Superior temporal gyrus (tissue), 1 donor: Measurements from ENCODE around the gene CASZ1.

Source experiments
- DNase-seq: peaks from one replicate; pipeline ENCODE4 v3.0.0-alpha.2; 2016; ENCODE audit errors: extremely low spot score

CASZ1 gene

DNA sequence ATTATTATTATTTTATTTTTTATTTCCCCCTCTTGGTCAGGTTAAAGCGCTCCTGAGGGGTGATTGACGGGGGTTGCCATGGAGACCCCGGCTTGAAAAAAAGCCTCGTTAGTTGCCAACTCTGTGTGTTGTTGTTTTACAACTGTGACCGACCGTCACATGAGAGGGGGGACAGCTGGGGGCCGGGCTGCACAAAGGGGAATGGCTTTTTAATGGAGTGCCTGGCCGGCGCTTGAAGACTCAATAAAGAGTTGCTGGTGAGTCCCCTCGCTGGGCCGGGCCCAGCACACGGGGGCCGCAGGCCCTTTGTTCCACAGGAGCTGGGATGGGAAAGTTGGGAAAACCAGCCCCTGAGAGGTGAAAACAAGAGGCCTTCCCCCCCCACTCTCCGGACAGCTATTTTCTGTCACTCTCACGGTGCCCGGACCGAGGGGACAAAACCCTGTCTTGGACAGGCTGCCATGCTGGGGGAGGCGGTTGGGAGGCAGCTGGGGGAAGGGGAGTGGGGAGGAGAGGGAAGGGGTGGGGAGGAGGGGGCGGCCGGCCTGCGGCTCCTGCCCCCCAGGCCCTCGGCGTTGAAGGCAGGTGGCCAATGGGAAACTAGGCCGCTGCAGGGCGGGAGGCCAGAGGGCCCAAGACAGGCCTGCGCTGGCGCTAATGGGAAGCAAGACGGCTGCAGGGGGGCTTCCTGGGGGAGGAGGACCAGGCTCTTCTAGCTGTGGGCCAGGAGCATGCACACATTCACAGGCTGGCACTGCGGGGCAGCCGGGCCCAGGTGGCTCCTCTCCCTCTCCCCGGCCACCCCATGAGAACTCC, 67.6 kb downstream of the CASZ1 start:
- no peak for DNase-seq

DNA sequence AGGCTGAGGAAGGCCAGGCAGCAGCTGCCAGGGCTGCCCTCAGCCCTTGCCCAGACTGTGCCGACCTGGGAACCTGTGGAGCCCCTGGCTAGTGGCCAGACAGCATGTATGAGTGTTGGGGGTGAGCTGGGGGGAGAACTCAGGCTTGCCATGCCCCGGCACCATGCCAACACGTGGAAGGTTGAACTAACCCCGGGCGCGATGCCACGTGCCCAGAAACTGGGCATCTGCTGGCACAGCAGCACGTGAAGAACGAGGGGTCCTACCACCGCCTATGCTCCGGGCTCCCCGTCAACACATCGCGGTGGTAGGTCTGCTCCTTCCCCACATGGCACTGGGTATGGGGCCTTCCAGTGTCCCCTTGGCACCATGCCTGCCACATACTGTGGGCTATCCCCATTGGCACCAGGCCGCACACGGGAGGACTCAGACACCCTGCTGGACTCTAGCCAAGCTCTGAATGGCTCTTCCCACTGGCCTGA, 68.7 kb downstream of the CASZ1 start:
- no peak for DNase-seq

GRCh38 chr1:10726355-10726754, 70.1 kb downstream of the CASZ1 start:
- no peak for DNase-seq

GRCh38 chr1:10724948-10725847, 71.2 kb downstream of the CASZ1 start:
- peak; percentile 17 for DNase-seq

GRCh38 chr1:10724511-10724910, 71.9 kb downstream of the CASZ1 start:
- no peak for DNase-seq

GRCh38 chr1:10724052-10724494, 72.4 kb downstream of the CASZ1 start:
- no peak for DNase-seq

DNA sequence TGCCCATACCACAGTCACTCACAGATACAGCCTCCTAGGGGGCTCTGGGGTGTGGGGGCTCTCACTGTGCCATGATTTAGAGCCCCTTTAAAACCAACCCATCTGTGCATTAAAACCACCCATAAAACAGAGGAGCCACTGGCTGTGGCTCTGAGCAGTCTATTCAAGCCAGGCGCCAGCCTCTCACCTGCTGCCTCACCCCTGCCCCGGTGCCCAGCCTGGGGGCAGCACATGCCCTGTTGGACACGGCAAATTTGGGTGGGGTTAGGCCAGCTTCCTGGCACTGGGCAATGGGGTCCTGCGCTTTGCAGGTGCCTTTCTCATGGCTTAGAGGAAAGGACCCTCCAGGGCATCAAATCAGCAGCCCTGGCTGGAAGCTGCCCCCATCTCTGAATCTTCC, 73.1 kb downstream of the CASZ1 start:
- no peak for DNase-seq

- DNase-seq: no peak
Measured at GRCh38 chr1:10722803-10723202, 73.6 kb downstream of the CASZ1 start.

DNA sequence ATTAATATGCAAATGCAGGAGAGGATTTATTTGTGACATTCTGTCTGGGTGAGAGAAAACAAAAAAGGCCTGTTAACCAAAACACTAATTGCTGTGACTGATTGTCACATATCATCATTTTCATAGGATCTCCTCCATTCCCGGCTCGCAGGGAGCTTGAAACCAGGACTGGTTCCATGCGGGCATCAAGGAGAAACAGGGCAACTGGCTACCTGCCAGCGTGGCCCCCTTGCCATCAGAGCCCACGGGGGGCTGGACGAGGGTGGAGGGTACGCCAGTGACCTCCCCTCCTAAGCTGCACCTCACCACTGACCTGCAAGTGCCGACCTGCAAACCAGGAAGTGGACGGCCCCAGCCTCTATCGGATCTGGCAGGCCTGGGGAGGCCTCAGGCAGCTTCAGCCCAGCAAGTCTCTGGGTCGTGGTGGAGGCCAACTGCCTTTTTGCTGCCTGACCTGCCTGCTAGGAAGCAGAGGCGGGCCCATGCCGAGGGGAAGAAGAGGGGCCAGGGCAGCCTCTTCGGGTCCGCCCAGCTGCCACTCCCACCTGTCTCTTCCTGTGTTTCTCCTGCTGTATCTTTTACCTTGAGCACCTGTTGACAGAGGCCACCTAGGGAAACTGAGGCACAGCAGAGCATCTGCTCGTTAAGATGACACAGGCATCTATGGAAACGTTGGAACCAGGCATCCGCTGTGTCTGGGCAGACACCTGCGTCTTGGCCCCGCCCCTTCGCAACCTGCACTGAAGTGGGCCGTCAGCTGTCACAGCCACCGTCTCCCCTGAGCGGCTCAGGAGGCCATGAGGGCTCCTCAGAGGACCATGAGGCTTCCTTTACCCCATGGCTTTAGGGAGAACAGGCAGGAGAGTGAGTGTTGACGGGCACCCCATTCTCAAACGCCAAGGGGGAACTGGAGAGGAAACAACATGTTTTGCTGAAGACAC, 74.8 kb downstream of the CASZ1 start:
- DNase-seq: no peak

GRCh38 chr1:10720635-10721034, 75.8 kb downstream of the CASZ1 start:
- no peak for DNase-seq

GRCh38 chr1:10718083-10718415, 78.4 kb downstream of the CASZ1 start:
- no peak for DNase-seq

DNA sequence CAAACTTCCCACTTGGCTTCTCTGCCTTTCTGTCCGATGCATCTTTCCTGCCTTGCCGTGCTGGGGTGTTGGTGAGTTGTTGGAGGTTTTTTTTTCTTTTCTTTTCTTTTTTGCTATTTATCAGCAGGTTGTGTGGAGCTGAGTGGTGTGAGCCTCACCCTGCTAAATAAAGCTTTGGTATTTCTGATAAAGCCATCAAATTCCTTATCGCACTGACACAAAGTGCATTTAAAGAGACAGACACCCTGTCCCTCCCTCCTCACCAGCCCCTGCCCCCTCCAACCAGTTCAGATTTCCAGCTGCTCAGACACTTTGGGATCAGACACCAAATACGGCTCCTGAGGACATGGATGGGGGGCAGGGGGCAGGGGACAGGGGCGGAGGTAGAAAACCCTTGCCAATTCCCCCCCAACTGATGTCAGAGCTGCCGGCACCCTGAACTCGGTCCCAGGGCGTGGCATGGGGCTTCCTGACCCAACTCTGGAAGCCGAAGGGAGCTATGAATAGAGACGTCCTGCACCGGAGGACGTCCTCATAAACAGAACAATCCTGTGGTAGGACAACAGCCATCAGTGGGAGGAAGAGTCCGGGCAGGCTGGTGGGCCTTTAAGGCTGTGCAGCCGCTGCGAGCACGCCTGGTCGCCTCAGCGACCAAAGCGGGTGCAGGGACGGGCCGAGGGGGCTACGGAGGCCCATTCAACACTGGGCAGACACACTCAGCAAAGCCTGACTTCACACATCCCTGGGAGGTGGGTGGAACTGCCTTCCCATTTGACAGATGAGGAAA, 79.0 kb downstream of the CASZ1 start:
- no peak for DNase-seq

GRCh38 chr1:10716840-10717239, 79.6 kb downstream of the CASZ1 start:
- no peak for DNase-seq

- no peak for DNase-seq
Measured at GRCh38 chr1:10714337-10715114, 81.9 kb downstream of the CASZ1 start.

DNA sequence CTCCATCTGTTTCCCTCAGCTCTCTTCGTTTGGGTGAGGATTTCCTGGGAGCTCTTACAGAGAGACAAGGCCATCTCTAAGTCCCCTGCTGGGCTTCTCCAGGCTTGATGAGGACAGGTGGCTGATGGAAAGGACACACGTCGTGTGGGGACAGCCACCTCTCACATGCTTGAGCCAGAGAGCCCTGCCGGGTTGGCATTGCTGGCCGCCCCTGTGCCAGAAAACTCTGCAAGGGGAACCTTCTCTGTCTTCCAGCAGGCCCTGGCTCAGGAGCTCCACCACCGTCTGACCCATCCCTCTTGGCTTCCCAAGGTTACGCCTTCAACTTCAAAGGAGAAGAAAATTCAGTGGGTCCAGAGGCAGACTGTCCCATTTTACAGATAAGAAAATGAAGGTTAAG, 82.8 kb downstream of the CASZ1 start:
- no peak for DNase-seq

- DNase-seq: no peak
Measured at GRCh38 chr1:10712568-10713362, 83.7 kb downstream of the CASZ1 start.

DNA sequence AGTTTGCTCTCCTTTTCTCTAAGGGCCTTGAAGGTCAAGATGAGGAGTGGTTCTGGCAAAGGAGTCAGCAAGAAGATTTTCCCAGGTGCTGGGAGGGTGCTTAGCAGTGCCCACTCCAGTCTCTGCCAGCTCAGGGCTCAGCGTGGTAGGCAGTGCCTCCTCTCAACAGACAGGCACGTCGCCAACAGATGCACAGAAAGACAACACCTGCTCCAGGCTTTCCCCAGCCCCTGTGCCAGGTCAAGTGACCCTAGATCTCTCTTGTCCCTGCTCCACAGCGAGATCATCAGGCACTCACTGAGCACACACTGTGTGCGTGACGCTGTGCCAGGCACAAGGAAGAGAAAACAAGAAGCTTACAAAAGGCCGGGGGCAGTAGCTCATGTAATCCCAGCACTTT, 86.0 kb downstream of the CASZ1 start:
- DNase-seq: no peak

GRCh38 chr1:10709646-10710045, 86.8 kb downstream of the CASZ1 start:
- no peak for DNase-seq

DNA sequence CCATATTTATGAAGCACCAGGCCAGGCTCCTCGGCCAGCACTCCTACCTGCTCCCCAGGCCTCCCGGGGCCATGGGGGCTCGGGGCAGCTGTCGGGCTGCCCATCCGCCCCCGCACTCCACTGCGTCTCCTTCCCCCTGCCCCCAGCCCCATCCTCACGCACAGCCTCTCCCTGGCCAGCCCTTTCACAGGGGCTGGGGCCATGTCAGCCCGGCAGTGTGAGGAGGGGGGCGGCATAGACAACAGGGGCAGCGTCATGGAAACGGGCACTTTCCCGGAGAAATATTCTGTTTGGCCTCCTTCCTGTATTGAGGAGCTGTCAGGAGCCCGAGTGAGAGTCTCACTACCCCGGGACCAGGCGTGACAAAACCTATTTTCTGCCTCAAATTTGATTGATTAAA, 87.3 kb downstream of the CASZ1 start:
- no peak for DNase-seq
